ENCODE data around the gene CERS6.

The CERS6 gene

GRCh38 chr2:168460571-168460970 lies 4.5 kb downstream of the CERS6 start:
- H3K9me3 ChIP-seq (ENCODE audit: control insufficient read depth, low read length), result no peaks in the 10 kb centered on the region
- H3K27me3 ChIP-seq (ENCODE audit: control insufficient read depth, insufficient read depth, low read length), result no peaks in the 10 kb centered on the region
- peaks cover 8% of the 10 kb centered on the region for H3K4me1 ChIP-seq
- no peak overlapping the region for H3K4me2 ChIP-seq (ENCODE audit: low read length)
- H3K27ac ChIP-seq, result no peak overlapping the region
- H3K9ac ChIP-seq, result no peak overlapping the region
- H3K79me2 ChIP-seq, result peaks cover 14% of the 10 kb centered on the region
- no peak overlapping the region for H3K4me3 ChIP-seq (ENCODE audit: low read depth, low read length)
- no peaks in the 10 kb centered on the region for H3K36me3 ChIP-seq (ENCODE audit: control insufficient read depth, insufficient read depth, low read length)
- TF ChIP-seq CTCF (IDR thresholded peaks at IDR 0.05), result no peak
- no peak overlapping the region for H2AFZ ChIP-seq

- Histone ChIP-seq H3K4me3 (ENCODE audit: low read depth, low read length) (no peak overlapping the region), H2AFZ (no peak overlapping the region), H3K27ac (no peak overlapping the region), H3K27me3 (ENCODE audit: control insufficient read depth, insufficient read depth, low read length) (no peaks in the 10 kb centered on the region), H3K9ac (no peak overlapping the region), H3K36me3 (ENCODE audit: control insufficient read depth, insufficient read depth, low read length) (no peaks in the 10 kb centered on the region), H3K9me3 (ENCODE audit: control insufficient read depth, low read length) (no peaks in the 10 kb centered on the region), H3K4me1 (peaks cover 16% of the 10 kb centered on the region), H3K79me2 (peaks cover 14% of the 10 kb centered on the region), H3K4me2 (ENCODE audit: low read length) (no peak overlapping the region)
- no peak for TF ChIP-seq CTCF (IDR thresholded peaks at IDR 0.05)
These were observed 5.3 kb downstream of the CERS6 start for GRCh38 chr2:168461178-168461941.

- peaks cover 14% of the 10 kb centered on the region for H3K79me2 ChIP-seq
- H2AFZ ChIP-seq, result no peak overlapping the region
- H3K9ac ChIP-seq, result no peak overlapping the region
- H3K9me3 ChIP-seq (ENCODE audit: control insufficient read depth, low read length), result no peaks in the 10 kb centered on the region
- H3K27me3 ChIP-seq (ENCODE audit: control insufficient read depth, insufficient read depth, low read length), result no peaks in the 10 kb centered on the region
- TF ChIP-seq CTCF (IDR thresholded peaks at IDR 0.05), result no peak
- H3K4me3 ChIP-seq (ENCODE audit: low read depth, low read length), result no peak overlapping the region
- peaks cover 16% of the 10 kb centered on the region for H3K4me1 ChIP-seq
- H3K27ac ChIP-seq, result no peak overlapping the region
- H3K36me3 ChIP-seq (ENCODE audit: control insufficient read depth, insufficient read depth, low read length), result no peaks in the 10 kb centered on the region
- H3K4me2 ChIP-seq (ENCODE audit: low read length), result no peak overlapping the region
These were observed 5.9 kb downstream of the CERS6 start for GRCh38 chr2:168461942-168462331.

- no peaks in the 10 kb centered on the region for H3K27me3 ChIP-seq (ENCODE audit: control insufficient read depth, insufficient read depth, low read length)
- no peak overlapping the region for H2AFZ ChIP-seq
- H3K36me3 ChIP-seq (ENCODE audit: control insufficient read depth, insufficient read depth, low read length), result no peaks in the 10 kb centered on the region
- TF ChIP-seq CTCF (IDR thresholded peaks at IDR 0.05), result no peak
- peaks cover 14% of the 10 kb centered on the region for H3K79me2 ChIP-seq
- no peak overlapping the region for H3K27ac ChIP-seq
- H3K4me1 ChIP-seq, result peaks cover 16% of the 10 kb centered on the region
- no peak overlapping the region for H3K4me2 ChIP-seq (ENCODE audit: low read length)
- H3K4me3 ChIP-seq (ENCODE audit: low read depth, low read length), result no peak overlapping the region
- H3K9ac ChIP-seq, result no peak overlapping the region
- H3K9me3 ChIP-seq (ENCODE audit: control insufficient read depth, low read length), result no peaks in the 10 kb centered on the region
These were observed 6.5 kb downstream of the CERS6 start for GRCh38 chr2:168462543-168463045.

- no peak overlapping the region for H3K27ac ChIP-seq
- no peak overlapping the region for H2AFZ ChIP-seq
- H3K9me3 ChIP-seq (ENCODE audit: control insufficient read depth, low read length), result no peaks in the 10 kb centered on the region
- H3K27me3 ChIP-seq (ENCODE audit: control insufficient read depth, insufficient read depth, low read length), result no peaks in the 10 kb centered on the region
- H3K36me3 ChIP-seq (ENCODE audit: control insufficient read depth, insufficient read depth, low read length), result no peaks in the 10 kb centered on the region
- no peak overlapping the region for H3K9ac ChIP-seq
- H3K4me3 ChIP-seq (ENCODE audit: low read depth, low read length), result no peak overlapping the region
- H3K79me2 ChIP-seq, result peaks cover 6% of the 10 kb centered on the region
- H3K4me2 ChIP-seq (ENCODE audit: low read length), result no peak overlapping the region
- no peak for TF ChIP-seq CTCF (IDR thresholded peaks at IDR 0.05)
- H3K4me1 ChIP-seq, result peaks cover 12% of the 10 kb centered on the region
These were observed 9.5 kb downstream of the CERS6 start for GRCh38 chr2:168465594-168465993.

Measured in parathyroid adenoma (tissue), 2 donors.